Stimulated activated CD4-positive, alpha-beta T cell treated with anti-CD3 and anti-CD28 coated beads, Interleukin-1b, Interleukin-23, amount 100 ng/mL, for 48 hours (primary cell): Measurements from ENCODE around the gene ACSL1.

ENCODE experiments used
- DNase-seq: peaks from one replicate; pipeline ENCODE4 v3.0.0-alpha.2; 2020

The ACSL1 gene

DNA sequence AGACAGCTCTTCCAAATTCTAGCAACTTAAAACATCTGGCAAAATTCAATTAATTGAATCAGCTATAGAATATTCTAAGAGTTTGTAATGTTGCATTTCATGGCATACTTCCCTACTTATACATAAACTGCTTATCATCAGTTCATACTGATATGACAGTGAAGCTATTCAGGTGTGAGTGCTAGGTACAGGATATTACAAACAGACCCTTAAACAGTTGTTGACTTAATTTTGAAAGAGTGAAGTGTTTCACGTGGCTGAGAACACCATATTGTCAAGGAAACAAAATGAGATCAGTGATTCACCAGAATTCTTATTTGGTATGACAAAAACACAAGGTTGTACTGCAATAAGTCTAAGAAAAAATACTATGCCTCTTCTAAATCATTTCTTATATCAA is 119.3 kb downstream of the ACSL1 start:
- DNase-seq, result no peak

DNA sequence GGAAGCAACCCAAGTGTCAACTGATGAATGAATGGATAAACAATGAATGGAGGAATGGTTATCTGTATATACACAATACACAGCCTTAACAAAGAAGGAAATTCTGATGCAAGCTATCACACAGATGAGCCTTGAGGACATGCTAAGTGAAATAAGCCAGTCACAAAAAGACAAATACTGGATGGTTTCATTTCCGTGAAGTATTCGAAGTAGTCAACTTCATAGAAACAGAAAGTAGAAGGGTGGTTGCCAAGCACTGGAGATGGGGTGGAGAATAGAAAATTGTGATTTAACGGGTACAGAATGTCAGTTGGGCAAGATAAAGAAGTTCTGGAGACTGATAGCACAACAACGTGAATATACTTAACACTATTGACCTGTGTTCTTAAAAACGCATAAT is 120.1 kb downstream of the ACSL1 start:
- no peak for DNase-seq
